Ramos (cell line): ENCODE measurements around the gene PDE8B.

ENCODE experiments used
- in situ Hi-C: fragments of 300-500 bp; cut with MboI; formaldehyde crosslinking; loops from one replicate; pipeline ENCODE4 v1.14.3; 2022; ENCODE audit warnings: low sequenced_read_pairs; ENCODE audit not compliant: unreplicated experiment

The PDE8B gene

DNA sequence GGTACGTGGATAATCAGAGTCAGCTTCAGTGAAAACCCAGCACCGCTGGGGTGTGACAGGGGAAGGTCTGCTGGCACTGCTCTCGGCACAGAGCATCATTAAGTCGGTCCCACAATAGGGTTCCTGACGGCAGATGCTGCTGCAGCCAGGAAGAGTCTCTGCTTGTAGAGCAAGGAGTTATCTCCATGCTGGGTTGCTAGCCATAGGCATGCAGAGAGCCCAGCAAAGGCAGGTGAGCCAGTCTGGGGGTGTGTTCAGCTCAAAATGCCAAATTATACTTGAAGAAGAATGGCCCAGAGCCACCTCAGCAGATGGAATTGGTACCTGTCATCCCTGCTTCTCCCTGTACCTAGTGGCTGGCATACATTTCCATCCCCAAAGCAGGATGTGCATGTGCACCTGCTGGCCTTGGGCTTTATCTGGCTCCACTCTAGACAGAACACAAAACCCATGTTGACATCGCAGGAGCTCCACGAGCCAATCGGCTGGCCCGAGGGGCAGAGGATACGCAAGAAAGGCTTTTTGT is 180.8 kb downstream of the PDE8B start:
- in situ Hi-C loops, result no loop called here

GRCh38 chr5:77394064-77394715 is 183.7 kb downstream of the PDE8B start:
- in situ Hi-C loops, result no loop called here

DNA sequence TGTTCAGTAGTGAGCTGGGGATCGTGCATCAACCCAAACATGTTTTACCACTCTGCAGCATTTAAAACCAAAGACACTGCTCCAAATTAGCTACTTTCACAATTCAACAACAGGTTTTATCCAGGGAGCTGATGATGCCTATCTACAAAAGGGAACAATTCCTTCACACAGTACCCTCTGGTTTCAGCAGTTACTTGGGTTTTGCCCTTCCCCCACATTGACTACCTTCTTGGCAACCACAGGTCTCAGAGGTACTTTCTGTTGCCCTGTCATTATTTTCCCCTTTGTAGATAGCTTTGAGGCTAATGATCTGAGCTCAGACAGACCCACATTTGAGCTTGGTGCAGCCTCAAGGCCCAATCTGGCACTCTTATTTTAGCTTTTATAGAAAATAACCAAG is 185.5 kb downstream of the PDE8B start:
- in situ Hi-C loops, result no loop called here

GRCh38 chr5:77397686-77398292 is 187.3 kb downstream of the PDE8B start:
- in situ Hi-C loops, result no loop called here

DNA sequence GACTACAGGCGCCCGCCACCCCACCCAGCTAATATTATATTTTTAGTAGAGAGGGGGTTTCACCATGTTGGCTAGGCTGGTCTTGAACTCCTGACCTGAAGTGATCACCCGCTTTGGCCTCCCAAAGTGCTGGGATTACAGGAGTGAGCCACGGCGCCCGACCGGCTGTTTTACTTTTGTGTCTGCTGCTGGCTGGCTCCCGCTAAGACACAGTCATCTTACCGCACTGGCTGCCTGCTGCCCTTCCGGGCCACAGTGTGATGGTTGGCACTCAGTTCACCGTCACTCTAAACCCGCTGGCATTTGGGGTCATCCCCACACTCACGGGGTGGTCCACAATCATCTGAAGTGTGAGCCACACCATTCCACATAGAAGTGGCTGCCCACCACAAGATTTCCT is 188.0 kb downstream of the PDE8B start:
- in situ Hi-C loops, result no loop called here

GRCh38 chr5:77398896-77399295 is 188.4 kb downstream of the PDE8B start:
- in situ Hi-C loops, result no loop called here

- in situ Hi-C loops, result no loop called here
Observed at GRCh38 chr5:77400645-77401044, 190.2 kb downstream of the PDE8B start.

DNA sequence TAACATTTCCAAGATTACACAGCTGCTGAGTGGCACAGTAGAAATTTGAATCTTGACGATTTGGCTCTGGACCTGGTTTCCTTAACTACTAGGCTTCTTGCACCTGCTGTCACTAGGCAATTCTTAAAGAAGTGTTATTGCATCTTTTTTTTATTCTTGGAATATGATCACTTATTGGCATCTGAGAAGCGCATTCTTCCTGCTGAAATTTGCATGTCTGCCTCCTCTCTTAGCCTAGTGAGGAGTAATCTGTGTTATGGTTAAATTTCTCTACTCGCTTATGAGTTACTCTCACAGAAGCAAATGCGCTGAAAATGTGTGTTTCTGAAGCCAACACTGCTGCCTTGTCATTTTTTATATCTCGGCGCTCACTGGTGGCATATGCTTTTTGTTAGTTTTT is 192.3 kb downstream of the PDE8B start:
- in situ Hi-C loops, result no loop called here

DNA sequence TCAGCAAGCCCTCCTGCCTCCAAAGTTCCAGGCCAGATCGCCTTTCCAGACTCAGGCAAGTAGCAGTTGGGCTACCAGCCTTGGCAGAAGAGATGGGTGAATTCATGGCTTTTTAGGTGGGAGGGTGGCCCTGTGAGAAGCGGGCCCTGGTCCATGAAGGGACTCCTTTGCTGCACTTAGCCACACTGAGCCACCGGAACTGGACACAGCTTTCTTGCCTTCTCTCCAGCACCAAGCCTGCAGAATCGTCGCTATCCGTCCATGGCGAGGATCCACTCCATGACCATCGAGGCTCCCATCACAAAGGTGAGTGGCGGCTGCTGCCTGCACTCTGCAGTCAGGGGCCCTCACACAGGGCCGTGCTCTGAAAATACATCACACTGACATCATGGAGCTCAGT is 196.7 kb downstream of the PDE8B start:
- in situ Hi-C loops, result no loop called here

GRCh38 chr5:77409870-77410621 is 199.6 kb downstream of the PDE8B start:
- in situ Hi-C loops, result no loop called here

- in situ Hi-C loops, result no loop called here
Observed at GRCh38 chr5:77413049-77413448, 202.6 kb downstream of the PDE8B start.

DNA sequence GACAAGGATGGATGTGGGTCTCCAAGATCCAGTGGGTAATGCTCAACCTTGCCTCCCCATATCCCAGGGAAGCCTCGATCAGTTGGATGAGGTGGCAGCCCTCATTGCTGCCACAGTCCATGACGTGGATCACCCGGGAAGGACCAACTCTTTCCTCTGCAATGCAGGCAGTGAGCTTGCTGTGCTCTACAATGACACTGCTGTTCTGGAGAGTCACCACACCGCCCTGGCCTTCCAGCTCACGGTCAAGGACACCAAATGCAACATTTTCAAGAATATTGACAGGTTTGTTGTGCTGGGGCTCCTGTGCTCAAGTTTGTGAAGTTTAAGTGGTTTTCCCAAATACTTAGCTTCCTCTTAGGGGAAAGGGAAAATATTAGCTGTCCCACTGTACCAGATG is 207.7 kb downstream of the PDE8B start:
- in situ Hi-C loops, result no loop called here

GRCh38 chr5:77418601-77419581 is 208.4 kb downstream of the PDE8B start:
- in situ Hi-C loops, result no loop called here

DNA sequence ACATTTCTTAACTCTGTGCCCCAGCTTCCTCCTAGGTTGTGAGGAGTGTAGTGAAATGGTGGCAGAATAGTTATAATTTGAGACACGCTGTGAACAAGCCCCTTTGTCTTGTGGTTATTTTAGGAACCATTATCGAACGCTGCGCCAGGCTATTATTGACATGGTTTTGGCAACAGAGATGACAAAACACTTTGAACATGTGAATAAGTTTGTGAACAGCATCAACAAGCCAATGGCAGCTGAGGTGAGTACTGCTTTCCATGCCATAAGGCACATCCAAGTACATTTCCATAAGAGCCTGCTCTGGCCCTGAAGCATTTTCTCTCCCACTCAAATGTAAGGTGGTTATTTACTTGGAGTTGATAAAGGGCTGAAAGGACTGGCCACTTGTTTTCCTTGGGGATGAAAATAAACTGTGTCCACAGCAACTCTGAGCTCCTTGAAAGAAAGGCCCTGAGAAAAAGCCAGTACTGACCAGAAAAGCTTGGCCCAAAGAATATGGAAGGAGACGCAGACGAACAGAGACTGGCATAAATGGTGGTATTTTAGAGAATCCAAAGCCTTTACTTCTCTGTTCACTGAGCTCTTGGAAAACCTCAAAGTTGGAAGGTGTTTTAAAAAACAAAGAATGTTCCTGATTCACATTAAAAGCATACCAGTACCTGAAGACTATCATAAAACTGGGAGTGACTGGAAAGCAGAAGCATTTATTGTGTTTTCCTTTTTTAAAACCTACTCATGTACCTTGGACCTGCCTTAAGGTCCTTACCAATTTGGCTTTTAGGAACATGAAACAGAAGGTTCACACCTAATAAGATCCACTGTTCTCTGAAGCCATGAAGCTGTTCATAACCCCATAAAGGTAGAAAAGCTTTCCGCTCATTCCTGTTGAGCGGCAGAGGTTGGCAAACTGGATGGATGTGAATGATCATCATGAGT is 209.4 kb downstream of the PDE8B start:
- in situ Hi-C loops, result no loop called here

GRCh38 chr5:77420940-77421339 is 210.5 kb downstream of the PDE8B start:
- in situ Hi-C loops, result no loop called here

GRCh38 chr5:77423022-77423750 is 212.7 kb downstream of the PDE8B start:
- in situ Hi-C loops, result no loop called here

GRCh38 chr5:77424921-77425320 is 214.4 kb downstream of the PDE8B start:
- in situ Hi-C loops, result no loop called here

GRCh38 chr5:77425420-77425819 is 214.9 kb downstream of the PDE8B start:
- in situ Hi-C loops, result no loop called here
